ENCODE results near the gene MIGA1. TPM values are rescaled to one million over a fixed set of nuclear protein-coding genes. Genes with fewer than 3 reads are reported as not detected.

The MIGA1 gene
- total RNA-seq: 19.6 and 20.3 TPM in 2 replicates

GRCh38 chr1:77779529-77780281, at the start of gene MIGA1:
MIGA1 (plus strand) TSS chr1:77779649; CDS start chr1:77783253, 3,604 bp downstream.

DNA sequence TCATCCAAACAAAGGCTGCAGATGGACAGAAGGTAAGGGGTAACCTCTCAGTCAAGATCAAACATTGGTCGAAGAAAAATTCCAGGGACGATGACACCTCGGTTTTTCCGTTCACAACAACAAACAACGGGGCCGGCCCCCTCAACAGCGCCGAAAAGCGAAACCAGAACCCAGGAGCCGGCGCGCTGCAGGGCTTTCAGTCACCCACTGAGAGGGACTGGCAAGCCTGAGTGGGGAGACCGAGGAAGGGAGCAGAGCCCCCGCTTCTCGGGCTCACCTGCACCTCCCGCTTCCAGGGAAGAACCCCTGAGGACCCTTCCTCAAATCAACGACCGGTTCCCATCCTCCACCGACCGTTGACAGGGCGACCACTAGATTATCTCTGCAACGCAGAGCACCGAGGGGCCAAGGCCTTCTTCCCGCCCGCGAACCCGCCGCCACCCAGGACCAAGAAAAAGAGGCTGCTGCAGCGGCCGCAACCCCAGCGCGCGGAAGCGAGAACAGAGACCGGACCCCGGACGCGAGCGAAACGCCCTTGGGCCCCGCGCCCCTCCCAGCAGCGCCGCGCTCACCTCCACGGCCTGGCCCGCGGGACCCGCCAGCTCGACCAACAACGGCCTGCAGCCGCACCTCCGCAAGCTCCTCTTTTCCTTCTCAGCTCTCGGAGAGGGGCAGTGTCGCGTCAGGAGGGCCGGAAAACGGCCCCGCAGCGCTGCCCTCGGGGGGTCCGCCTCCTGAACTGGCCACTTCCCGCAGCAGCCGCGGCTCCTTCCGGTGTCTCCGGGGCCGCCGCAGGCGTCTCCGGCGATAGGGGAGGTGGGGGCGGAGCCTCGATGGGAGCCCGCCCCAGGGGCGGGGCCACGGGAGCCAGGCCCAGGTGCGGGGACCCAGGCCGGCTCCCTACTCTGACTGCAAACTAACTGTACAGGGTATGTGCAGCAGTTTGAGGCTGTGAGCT, 20.1 kb upstream of the MIGA1 start, which contains the start of gene USP33:
USP33 (minus strand) TSS at position 782 of the 958 bp plus-strand sequence. CDS start 18,155 bp downstream, outside the sequence.

DNA sequence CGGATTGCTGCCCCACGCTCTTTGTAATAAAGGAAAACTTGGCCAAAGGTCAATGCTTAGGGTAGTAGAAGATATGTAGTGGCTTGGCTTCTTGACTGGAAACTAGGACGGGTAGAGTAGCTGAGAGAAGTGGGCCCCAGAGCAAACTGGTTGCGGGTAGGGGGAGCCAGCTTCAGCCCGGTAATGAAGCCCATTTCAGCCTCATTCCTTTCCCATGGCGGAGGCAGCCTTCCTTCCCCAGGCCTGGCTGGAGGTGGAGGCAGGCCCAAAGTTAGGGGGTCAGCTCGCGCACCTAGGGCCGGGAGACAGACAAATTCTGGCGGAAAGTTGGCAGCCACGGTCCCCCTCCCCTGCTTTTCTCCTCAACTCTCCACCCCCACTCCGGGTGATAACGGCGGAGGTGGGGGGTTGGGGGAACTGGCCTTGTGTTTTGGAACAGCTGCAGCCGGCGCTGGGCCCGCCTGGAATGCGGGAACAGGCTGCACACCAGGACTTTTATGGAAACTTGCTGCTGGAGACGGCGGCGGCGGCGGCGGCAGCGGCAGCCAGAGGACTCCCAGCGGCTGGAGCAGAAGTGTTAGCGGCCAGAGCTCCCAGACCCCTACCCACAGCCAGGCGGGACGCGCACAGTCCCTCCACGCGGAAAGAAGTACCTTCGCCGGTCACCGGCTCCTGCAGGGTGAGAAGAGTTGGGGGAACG, 108.8 kb downstream of the MIGA1 start, which contains the start of gene NEXN:
NEXN (plus strand) TSS at position 544 of the 700 bp plus-strand sequence. CDS start 27,483 bp downstream, outside the sequence.

Other genes with a start within 250 kb of the MIGA1 start
- gene ZZZ3, start 97.0 kb upstream of the MIGA1 start, total RNA-seq: 75.0 and 79.1 TPM in 2 replicates
- 53.6 and 87.1 TPM in 2 replicates for gene USP33, start 19.8 kb upstream of the MIGA1 start, total RNA-seq
- gene NEXN, start 109.0 kb downstream of the MIGA1 start, total RNA-seq: 10.4 and 13.0 TPM in 2 replicates
- gene FUBP1, start 199.4 kb downstream of the MIGA1 start, total RNA-seq: 84.0 and 97.9 TPM in 2 replicates
- 44.1 and 108 TPM in 2 replicates for gene DNAJB4, start 225.3 kb downstream of the MIGA1 start, total RNA-seq

All from smooth muscle cell of the pulmonary artery (primary cell).